ENCODE results near the gene CACNG1. TPM values are rescaled to one million over a fixed set of nuclear protein-coding genes. Genes with fewer than 3 reads are reported as not detected.

The CACNG1 gene
- total RNA-seq, 1 experiment from 2014 or later, result not detected

GRCh38 chr17:67020293-67020766, 24.0 kb upstream of the CACNG1 start:
- no peaks in the 10 kb centered on the region for H4K20me1 ChIP-seq (ENCODE audit: insufficient read depth)
- no peak overlapping the region for H3K4me2 ChIP-seq
- no peak overlapping the region for H3K27ac ChIP-seq
- no peaks in the 10 kb centered on the region for H3K27me3 ChIP-seq (ENCODE audit: insufficient read depth, low read depth)
- H3K9me2 ChIP-seq (ENCODE audit: insufficient read depth), result no peaks in the 10 kb centered on the region
- no peaks in the 10 kb centered on the region for H3K4me1 ChIP-seq (replicated peaks; ENCODE audit: insufficient read depth)
- H3F3A ChIP-seq (ENCODE audit: insufficient read depth, low read depth), result no peaks in the 10 kb centered on the region; the same call in 1 of the 2 replicates
- no TSS peak for BruUV-seq (replicated peaks)
- DNase-seq, result no peak
- H3K9me3 ChIP-seq (ENCODE audit: insufficient read depth, low read depth), result no peaks in the 10 kb centered on the region
- ChIA-PET CTCF (interaction anchor here (0.7 kb wide), 1 partner anchor 105 kb away, joined by 3 read pairs; no protein-coding TSS in a partner anchor), POLR2A (ENCODE audit: unreplicated experiment) (no interaction called here)
- TF ChIP-seq, protein P1, sequence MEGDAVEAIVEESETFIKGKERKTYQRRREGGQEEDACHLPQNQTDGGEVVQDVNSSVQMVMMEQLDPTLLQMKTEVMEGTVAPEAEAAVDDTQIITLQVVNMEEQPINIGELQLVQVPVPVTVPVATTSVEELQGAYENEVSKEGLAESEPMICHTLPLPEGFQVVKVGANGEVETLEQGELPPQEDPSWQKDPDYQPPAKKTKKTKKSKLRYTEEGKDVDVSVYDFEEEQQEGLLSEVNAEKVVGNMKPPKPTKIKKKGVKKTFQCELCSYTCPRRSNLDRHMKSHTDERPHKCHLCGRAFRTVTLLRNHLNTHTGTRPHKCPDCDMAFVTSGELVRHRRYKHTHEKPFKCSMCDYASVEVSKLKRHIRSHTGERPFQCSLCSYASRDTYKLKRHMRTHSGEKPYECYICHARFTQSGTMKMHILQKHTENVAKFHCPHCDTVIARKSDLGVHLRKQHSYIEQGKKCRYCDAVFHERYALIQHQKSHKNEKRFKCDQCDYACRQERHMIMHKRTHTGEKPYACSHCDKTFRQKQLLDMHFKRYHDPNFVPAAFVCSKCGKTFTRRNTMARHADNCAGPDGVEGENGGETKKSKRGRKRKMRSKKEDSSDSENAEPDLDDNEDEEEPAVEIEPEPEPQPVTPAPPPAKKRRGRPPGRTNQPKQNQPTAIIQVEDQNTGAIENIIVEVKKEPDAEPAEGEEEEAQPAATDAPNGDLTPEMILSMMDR (conservative IDR thresholded peaks at IDR 0.05), result no peak
- no peak for TF ChIP-seq EZH2 (IDR thresholded peaks at IDR 0.05; ENCODE audit: low read depth)
- intact Hi-C loops (cut with micrococcal nuclease; ENCODE audit: unreplicated experiment), result no loop called here
- no peaks in the 10 kb centered on the region for H3K36me3 ChIP-seq (ENCODE audit: low read depth)
- no peak overlapping the region for H3K4me3 ChIP-seq
- H2AFZ ChIP-seq, result no peak overlapping the region
- H3K79me2 ChIP-seq (ENCODE audit: low read depth), result no peaks in the 10 kb centered on the region

DNA sequence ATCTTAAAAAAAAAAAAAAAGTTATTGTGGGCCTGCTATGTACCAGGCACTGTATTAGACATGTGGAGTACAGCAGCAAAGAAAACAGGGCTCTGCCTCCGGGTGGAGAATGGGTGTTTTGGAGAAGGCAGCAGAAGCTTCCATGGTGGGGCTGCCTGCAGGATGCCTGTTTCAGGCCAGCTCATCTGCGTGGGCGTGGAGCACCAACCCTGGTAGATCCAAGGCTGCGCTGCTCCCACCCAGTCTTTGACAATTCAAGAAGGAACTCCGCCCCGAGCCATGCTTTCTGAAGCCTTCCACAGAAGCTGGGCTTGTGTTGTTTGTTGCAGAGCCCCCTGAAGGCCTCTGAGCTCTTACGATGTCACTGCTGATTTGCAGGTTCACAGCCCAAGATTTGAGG, 23.2 kb upstream of the CACNG1 start:
- intact Hi-C loops (cut with micrococcal nuclease; ENCODE audit: unreplicated experiment), result no loop called here
- CTCF ChIA-PET, result no interaction called here

DNA sequence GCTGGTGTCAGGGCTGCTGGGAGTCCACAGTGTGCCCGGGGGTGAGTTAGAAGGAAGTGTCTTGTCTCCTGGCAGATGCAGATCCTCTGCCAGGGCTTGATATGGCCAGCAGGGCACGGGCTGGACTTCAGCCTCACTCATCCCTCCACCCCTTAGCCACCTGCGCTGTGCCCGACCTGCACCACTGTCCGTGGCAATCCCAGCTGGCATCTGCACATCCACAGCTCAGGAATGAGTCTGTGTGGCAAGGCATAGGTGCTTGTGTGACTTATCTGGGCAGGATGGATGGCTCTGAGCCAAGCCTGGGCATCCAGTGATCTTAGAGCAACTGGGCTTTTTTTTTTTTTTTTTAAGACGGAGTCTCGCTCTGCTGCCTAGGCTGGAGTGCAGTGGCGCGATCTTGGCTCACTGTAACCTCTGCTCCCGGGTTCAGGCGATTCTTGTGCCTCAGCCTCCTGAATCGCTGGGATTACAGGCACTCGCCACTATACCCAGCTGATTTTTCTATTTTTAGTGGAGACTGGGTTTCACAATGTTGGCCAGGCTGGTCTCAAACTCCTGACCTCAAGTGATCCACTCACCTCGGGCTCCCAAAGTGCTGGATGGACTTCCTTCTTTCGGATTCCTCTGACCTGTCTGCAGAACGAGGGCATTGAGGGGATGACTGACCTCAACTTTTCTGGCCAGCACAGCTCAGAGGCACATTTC, 22.5 kb upstream of the CACNG1 start:
- no TSS peak for BruUV-seq (replicated peaks)
- intact Hi-C loops (cut with micrococcal nuclease; ENCODE audit: unreplicated experiment), result no loop called here
- H3K4me3 ChIP-seq, result no peak overlapping the region
- H3F3A ChIP-seq (ENCODE audit: insufficient read depth, low read depth), result no peaks in the 10 kb centered on the region; the same call in 1 of the 2 replicates
- no peak overlapping the region for H3K27ac ChIP-seq
- H3K4me2 ChIP-seq, result no peak overlapping the region
- H4K20me1 ChIP-seq (ENCODE audit: insufficient read depth), result no peaks in the 10 kb centered on the region
- no peak for DNase-seq
- H3K27me3 ChIP-seq (ENCODE audit: insufficient read depth, low read depth), result no peaks in the 10 kb centered on the region
- no peak overlapping the region for H2AFZ ChIP-seq
- no peaks in the 10 kb centered on the region for H3K79me2 ChIP-seq (ENCODE audit: low read depth)
- ChIA-PET CTCF (no interaction called here), POLR2A (ENCODE audit: unreplicated experiment) (no interaction called here)
- no peaks in the 10 kb centered on the region for H3K9me3 ChIP-seq (ENCODE audit: insufficient read depth, low read depth)
- H3K4me1 ChIP-seq (replicated peaks; ENCODE audit: insufficient read depth), result no peaks in the 10 kb centered on the region
- H3K9me2 ChIP-seq (ENCODE audit: insufficient read depth), result no peaks in the 10 kb centered on the region
- TF ChIP-seq, protein P1 (conservative IDR thresholded peaks at IDR 0.05), result no peak
- TF ChIP-seq EZH2 (IDR thresholded peaks at IDR 0.05; ENCODE audit: low read depth), result no peak
- no peaks in the 10 kb centered on the region for H3K36me3 ChIP-seq (ENCODE audit: low read depth)

More for the DNA sequence above, 23.2 kb upstream of the CACNG1 start:
- no peaks in the 10 kb centered on the region for H4K20me1 ChIP-seq (ENCODE audit: insufficient read depth)
- H3K9me2 ChIP-seq (ENCODE audit: insufficient read depth), result no peaks in the 10 kb centered on the region
- H2AFZ ChIP-seq, result no peak overlapping the region
- H3K27me3 ChIP-seq (ENCODE audit: insufficient read depth, low read depth), result no peaks in the 10 kb centered on the region
- no peaks in the 10 kb centered on the region for H3K9me3 ChIP-seq (ENCODE audit: insufficient read depth, low read depth)
- no TSS peak for BruUV-seq (replicated peaks)
- H3K27ac ChIP-seq, result no peak overlapping the region
- no peak for TF ChIP-seq EZH2 (IDR thresholded peaks at IDR 0.05; ENCODE audit: low read depth)
- TF ChIP-seq, protein P1 (conservative IDR thresholded peaks at IDR 0.05), result no peak
- no peaks in the 10 kb centered on the region for H3K79me2 ChIP-seq (ENCODE audit: low read depth)
- no peaks in the 10 kb centered on the region for H3K36me3 ChIP-seq (ENCODE audit: low read depth)
- H3K4me2 ChIP-seq, result no peak overlapping the region
- no peaks in the 10 kb centered on the region for H3K4me1 ChIP-seq (replicated peaks; ENCODE audit: insufficient read depth)
- POLR2A ChIA-PET (ENCODE audit: unreplicated experiment), result no interaction called here
- H3F3A ChIP-seq (ENCODE audit: insufficient read depth, low read depth), result no peaks in the 10 kb centered on the region; the same call in 1 of the 2 replicates
- no peak for DNase-seq
- H3K4me3 ChIP-seq, result no peak overlapping the region
